NB4 (cell line): ENCODE data around the gene CCDC187.

ENCODE experiments used
- DNase-seq: peaks from one replicate; pipeline ENCODE4 v3.0.0; 2010; ENCODE audit warnings: low read depth
- H3K4me3 ChIP-seq: one replicate; pipeline ENCODE4 v1.5.1; 2011; ENCODE audit warnings: mild to moderate bottlenecking, low read depth, low read length, moderate library complexity
- CTCF ChIP-seq: IDR thresholded peaks from one replicate; pipeline ENCODE4 v1.5.1; 2012; ENCODE audit warnings: low read depth, low read length
- MAX ChIP-seq: IDR thresholded peaks from 2 replicates; pipeline ENCODE4 v1.6.1; 2011; ENCODE audit warnings: low read depth, low read length
- MYC ChIP-seq: IDR thresholded peaks from 2 replicates; pipeline ENCODE4 v1.6.1; 2011; ENCODE audit warnings: low read depth, low read length
- POLR2A ChIP-seq: IDR thresholded peaks from 2 replicates; pipeline ENCODE4 v1.6.1; 2011; ENCODE audit warnings: mild to moderate bottlenecking; ENCODE audit not compliant: insufficient read length; ENCODE audit errors: extremely low read depth

CCDC187 gene

GRCh38 chr9:136341042-136341655, 37.3 kb upstream of the CCDC187 start:
- no peak for DNase-seq
- TF ChIP-seq POLR2A = no peak
- no peak for TF ChIP-seq CTCF
- no peak for TF ChIP-seq MAX
- TF ChIP-seq MYC = no peak
- no peak overlapping the region for H3K4me3 ChIP-seq

- no peak overlapping the region for H3K4me3 ChIP-seq
- no peak for DNase-seq
- TF ChIP-seq MYC (no peak), CTCF (no peak), MAX (no peak), POLR2A (no peak)
These were observed 36.6 kb upstream of the CCDC187 start for GRCh38 chr9:136340356-136341041.

GRCh38 chr9:136339958-136340310, 36.0 kb upstream of the CCDC187 start:
- DNase-seq = no peak
- TF ChIP-seq POLR2A = no peak
- TF ChIP-seq MYC = no peak
- no peak for TF ChIP-seq MAX
- no peak for TF ChIP-seq CTCF
- no peak overlapping the region for H3K4me3 ChIP-seq

- DNase-seq = peak; percentile 82
- no peak for TF ChIP-seq MYC
- no peak for TF ChIP-seq MAX
- no peak for TF ChIP-seq POLR2A
- peak; percentile 95 for TF ChIP-seq CTCF
- no peak overlapping the region for H3K4me3 ChIP-seq
These were observed 35.5 kb upstream of the CCDC187 start for GRCh38 chr9:136339173-136339957.

GRCh38 chr9:136338511-136338910, 34.6 kb upstream of the CCDC187 start:
- no peak overlapping the region for H3K4me3 ChIP-seq
- no peak for TF ChIP-seq CTCF
- TF ChIP-seq MYC = no peak
- no peak for TF ChIP-seq MAX
- no peak for TF ChIP-seq POLR2A
- DNase-seq = no peak
